MV-4-11 (cell line): ENCODE measurements around the gene ELOA.

Experiments used
- DNase-seq: peaks from one replicate; lab custom pipeline; 2025; lab: John Stamatoyannopoulos, UW

Gene ELOA, protein sequence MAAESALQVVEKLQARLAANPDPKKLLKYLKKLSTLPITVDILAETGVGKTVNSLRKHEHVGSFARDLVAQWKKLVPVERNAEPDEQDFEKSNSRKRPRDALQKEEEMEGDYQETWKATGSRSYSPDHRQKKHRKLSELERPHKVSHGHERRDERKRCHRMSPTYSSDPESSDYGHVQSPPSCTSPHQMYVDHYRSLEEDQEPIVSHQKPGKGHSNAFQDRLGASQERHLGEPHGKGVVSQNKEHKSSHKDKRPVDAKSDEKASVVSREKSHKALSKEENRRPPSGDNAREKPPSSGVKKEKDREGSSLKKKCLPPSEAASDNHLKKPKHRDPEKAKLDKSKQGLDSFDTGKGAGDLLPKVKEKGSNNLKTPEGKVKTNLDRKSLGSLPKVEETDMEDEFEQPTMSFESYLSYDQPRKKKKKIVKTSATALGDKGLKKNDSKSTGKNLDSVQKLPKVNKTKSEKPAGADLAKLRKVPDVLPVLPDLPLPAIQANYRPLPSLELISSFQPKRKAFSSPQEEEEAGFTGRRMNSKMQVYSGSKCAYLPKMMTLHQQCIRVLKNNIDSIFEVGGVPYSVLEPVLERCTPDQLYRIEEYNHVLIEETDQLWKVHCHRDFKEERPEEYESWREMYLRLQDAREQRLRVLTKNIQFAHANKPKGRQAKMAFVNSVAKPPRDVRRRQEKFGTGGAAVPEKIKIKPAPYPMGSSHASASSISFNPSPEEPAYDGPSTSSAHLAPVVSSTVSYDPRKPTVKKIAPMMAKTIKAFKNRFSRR

DNA sequence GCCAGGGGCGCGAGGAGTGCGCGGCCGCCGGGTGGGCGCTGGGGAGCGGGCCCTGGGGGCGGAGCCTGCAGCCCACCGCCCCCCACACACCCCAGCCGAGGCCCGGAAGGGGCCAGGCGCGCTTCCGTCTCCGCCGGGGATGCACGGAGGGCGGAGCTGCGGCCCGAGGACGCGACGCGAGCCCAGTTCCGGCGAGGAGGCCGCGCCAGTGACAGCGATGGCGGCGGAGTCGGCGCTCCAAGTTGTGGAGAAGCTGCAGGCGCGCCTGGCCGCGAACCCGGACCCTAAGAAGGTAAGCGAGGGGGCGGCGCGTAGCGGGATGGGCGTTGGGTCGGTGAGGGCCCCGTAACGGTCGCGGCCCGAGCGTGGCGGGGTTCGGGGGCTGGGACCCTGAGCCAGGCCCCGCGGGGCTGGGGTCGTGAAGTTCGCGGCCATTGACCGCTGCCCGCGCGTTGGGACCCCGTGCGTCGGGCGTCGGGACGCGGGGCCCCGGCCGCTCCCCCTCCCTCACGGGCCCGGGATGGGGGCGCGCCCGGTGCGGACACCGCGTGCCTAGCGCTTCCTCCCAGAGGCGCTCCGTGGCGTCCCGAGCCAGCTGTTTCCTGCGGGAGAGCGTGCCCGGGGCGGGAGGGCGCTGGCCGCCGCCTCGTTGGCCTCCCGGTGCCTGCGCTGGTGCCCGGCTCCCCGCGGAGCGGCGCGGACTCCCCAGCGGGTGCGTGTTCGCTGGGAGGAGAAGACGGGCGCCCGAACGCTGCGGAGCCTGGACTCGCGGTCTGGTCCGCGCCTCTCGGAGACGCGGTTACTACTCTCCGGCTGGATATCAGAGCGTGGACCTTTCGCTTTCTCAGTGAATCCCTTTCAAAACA, at the start of gene ELOA:
Gene ELOA, plus strand, starts transcription at position 185 of the 866 bp plus-strand sequence. Its CDS starts 33 bp downstream, at position 218.
- DNase-seq, result peak; percentile 51

DNA sequence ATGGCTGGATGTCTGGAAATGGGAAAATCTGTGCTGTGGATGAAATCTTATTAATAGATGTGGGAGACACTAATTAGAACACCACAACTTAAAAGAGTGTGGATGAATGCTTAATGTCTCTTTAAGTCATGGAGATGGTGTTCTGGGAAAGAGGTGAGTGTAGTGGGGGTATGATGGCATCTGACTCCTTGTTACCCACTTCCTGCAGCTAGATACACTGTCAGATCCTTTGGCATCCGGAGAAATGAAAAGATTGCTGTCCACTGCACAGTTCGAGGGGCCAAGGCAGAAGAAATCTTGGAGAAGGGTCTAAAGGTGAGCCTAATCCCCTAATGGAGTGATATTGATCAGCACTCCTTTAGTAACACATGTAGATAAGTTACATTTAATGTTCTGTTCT, 49.7 kb upstream of the ELOA start:
- no peak for DNase-seq

DNA sequence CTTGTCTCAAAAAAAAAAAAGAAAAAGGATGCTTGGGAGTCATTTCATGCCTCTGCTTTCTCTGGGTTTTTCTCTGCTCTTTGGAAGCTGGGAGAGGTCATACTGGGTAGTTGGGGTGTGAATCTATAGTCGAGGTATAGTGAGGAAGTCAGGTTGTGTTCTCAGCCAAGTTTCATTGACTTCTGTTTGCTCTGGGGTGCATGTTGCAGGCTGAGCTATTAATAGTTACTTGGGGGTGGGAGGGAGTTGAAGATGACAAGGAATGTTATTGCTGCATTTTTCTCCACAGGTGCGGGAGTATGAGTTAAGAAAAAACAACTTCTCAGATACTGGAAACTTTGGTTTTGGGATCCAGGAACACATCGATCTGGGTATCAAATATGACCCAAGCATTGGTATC, 48.9 kb upstream of the ELOA start:
- no peak for DNase-seq

DNA sequence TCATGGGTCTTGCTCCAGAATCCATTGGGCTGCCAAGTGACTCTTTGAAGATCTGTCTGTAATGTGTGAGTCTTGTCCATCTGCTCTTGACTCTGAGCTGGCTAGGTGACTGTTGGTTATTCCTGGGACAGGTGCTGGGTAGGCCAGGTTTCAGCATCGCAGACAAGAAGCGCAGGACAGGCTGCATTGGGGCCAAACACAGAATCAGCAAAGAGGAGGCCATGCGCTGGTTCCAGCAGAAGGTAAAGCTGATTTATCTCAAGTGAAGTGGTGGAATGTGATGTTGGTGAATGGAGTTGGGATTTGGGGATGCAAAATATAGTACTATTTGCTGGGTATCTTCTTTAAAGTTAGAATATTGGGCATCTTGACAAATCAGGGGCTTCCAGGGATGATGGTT, 47.6 kb upstream of the ELOA start:
- no peak for DNase-seq

DNA sequence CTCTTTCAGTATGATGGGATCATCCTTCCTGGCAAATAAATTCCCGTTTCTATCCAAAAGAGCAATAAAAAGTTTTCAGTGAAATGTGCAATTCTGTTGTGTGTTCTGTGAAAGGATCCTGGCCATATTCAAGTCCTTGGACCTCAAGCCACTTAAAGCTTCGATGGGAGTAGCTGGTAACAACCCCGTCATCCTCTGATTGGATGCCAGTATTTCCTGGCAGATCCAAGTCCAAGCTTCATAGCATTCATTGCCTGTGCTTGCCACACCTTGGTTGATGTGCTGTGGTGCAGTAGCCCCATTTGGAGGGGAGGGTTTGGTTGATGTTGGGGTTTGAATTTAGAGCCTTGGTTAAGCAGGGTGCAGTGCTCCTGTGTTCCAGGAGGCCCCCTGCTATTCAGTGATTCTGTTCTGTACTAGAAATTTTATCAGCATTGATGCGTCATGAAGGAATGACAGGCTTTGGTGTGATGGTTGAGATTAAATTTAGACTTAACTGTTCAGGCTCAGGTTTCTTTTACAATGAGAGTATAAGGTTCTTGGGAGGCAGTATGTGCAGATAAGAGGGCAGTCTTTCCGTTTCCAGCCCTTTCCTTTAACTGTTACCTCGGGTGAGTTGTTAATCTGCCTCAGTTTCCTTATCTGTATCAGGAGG, 46.8 kb upstream of the ELOA start:
- no peak for DNase-seq

DNA sequence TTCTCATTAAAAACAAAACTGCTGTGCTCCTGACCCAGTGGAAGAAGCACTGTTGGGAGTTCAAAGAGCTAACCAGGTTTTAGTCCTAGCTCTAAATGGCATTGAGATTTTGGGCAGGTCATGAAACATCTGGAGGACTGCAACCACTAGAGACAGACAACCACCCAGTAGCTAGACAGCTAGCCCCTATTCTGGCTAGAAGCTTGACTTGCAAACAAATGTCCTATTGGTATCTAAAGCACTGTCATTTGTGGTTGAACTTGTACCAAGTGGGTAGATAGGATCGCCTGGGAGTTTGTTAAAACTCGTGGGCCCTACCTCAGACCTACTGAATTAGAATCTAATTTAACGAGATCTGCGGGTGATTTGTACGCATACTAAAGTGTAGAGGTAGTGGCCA, 44.8 kb upstream of the ELOA start:
- DNase-seq, result no peak

DNA sequence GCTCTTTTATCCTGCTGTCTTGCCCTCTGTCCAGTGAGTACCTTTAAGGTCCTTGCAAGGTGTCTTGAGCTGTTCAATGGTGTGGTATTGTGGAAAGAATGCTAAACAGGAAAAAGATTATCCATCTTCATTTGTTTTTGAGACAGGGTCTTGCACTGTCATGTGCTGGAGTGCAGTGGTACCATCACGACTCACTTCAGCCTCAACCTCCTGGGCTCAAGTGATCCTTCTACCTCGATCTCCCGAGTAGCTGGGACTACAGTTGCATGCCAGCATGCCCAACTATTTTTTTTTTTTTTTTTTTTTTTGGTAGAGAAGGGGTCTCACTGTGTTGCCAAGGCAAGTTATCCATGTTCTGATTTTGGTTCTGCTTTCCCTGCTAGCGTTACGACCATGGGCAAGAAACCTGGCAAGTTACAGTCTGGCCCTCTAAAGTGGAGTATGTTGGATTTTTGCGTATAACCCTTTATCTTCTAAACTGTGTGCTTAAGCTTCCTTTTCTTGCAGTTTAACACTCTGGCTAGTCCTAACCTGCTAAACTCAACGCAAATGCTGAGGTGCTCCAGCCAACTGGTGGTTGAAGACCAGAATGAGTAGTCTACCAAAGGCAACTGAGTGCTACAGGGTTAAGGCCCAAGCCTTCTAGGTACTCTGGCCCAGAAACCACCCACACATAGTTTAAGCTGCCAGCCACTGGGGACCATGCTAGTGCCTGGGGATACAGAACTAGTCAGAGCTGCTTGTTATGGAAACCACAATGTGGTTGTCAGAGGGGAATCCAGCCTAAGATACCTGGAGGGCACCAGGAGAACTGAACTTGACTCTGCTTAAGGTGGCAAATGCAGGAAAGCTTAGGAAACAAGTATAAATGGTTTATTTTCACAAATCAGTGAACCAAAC, 43.7 kb upstream of the ELOA start:
- no peak for DNase-seq

DNA sequence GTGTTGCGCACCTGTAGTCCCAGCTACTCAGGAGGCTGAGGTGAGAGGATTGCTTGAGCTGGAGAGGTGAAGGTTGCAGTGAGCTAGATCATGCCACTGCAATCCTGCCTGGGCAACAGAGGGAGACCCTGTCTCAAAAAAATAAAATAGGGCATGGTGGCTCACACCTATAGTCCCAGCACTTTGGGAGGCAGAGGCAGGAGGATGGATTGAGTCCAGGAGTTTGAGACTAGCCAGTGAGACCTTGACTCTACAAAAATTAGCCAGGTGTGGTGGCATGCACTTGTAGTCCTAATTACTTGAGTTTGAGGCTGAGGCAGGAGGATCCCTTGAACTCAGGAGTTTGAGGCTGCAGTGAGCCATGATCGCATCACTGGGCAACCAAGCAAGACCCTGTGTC, 42.0 kb upstream of the ELOA start:
- DNase-seq, result no peak

DNA sequence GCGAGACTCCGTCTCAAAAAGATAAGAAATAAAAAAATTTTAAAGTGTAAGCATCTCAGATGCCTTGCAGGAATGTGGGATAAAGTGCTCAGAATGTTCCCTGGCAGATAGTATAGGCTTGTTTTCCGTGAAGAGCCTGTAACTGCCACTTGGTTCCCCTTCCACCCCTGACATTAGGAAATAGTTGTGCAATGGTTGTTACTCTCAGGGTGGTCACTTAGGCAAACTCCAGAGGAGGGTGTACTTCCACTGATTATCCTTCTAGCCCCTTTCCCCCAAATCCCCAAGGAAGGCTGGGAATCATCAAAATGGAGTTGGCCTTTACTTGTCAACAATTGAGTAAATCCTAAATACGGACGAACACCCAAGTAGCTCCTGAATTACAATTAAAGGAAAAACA, 41.3 kb upstream of the ELOA start:
- DNase-seq, result peak; percentile 19

DNA sequence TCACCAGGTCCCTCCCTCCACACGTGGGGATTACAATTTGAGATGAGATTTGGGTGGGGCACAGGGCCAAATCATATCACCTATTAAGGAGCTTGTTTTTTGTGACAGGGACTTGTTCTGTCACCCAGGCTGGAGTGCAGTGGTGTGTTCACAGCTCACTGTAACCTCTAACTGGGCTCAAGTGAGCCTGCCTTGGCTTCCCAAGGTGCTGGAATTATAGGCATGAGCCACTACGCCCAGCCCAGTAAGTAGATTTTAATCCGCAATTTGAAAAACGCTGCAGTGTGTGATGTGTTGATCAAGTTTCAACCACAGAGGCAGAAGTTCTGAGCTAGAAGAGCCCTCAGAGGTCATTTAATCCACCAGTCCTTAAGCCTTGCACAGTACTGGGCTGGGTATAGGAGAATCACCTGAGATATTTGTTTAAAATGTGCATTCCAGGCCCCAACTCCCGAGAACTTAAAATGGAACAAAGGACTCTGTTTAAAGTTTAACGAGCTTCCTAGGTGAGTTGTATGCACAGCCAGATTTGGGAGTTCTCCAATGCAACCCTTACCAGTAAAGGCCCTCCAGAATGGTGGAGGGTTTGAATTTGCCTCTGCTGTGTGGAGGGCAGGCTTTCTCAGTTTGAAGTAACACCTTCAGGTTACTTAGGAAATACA, 38.3 kb upstream of the ELOA start:
- no peak for DNase-seq

DNA sequence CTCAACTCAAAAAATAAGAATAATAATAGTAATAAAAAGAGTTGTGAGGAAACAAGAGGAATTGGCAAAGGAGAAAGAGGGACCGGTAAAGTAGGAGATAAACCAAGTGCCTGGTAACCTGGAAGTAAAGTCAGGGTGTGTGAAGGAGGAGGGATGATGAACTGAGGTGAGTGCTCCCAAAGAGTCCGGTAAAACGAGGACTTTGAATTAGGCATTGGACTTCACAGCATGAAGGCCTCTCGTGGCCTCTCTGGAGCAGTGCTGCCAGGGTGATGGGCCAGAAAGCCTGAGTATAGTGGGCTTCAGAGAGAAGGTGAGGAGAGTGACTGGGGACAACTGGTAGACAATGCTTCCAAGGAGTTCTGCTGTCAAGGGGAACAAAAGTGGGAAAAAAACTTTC, 34.0 kb upstream of the ELOA start:
- no peak for DNase-seq

DNA sequence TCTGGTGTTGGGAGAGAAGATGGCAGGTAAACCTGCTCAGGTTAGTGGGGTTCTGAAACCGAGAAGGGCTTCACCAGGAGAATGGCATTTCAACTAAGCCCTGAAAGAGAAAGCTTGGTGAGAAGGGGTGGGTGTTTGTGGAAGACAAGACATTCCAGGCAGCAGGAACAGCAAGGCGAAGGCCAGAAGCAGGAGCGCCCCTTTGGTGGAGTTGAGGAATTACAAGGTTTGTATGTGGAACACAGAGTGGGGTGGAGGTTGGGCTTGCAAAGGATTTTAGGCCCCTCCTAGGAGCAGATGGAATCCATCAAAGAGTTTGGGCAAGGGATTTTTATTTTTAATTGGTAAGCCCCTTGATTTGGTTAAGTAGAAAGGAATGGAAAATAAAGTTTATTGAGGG, 24.8 kb upstream of the ELOA start:
- DNase-seq, result no peak

DNA sequence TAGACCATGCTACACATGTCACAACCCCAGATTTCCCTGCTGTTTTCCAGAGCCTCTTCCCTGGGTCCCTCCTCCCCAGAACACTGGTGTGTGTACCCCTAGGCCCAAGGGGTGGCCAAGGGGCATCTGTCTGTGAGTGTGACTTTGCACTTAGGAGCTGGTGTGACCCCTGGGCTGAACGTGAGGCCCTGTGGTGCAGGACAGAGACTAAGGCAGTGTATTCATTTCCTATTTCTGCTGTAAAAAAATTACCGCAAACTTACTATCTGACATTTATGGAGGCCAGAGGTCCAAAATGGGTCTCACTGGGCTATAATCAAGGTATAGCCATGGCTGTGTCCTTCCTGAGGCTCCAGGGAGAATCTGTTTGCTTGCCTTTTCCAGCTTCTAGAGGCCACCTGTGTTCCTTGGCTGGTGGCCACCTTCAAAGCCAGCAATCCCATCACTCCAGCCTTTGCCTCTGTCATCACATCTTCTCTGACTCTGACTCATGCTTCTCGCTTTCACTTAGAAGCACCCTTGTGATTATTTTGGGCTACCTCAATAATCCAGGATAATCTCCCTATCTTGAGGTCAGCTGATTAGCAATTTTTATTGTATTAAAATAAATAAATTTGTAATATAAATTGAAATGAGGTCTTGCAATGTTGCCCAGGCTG, 24.0 kb upstream of the ELOA start:
- no peak for DNase-seq

DNA sequence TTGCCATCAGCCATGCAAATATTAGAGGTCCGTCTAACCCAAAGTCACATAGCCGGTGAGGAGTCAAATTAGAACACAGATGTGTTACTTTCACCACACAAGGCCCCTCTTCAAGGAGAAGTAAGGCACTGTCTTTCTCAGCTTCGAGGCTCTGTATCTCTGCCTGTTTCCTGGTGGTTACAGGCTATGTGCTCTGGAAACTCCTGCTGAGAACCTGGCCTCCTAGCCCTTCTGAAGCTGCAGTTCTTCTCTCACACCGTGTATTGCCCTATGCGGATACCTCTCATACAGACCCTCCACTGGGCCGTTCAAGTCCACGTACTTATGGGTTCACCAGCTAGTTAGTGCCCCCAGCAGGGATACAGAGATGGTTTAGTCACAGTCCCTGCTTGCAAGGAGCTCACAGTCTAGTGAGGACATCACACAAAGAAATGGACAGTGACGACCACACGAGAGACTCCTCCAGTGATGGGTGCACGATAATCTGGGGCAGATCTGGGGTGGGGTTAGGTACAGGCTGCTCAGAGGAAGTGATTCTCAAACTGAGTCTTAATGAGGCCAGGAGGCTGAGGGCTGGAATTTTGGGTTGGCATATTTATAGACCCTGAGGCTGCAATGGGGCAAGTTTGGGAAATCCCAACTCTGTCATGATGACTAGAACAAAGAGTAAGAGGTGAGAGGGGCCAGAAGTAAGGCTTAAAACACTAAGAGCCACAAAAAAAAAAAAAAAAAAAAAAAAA, 22.8 kb upstream of the ELOA start:
- DNase-seq, result peak; percentile 4

DNA sequence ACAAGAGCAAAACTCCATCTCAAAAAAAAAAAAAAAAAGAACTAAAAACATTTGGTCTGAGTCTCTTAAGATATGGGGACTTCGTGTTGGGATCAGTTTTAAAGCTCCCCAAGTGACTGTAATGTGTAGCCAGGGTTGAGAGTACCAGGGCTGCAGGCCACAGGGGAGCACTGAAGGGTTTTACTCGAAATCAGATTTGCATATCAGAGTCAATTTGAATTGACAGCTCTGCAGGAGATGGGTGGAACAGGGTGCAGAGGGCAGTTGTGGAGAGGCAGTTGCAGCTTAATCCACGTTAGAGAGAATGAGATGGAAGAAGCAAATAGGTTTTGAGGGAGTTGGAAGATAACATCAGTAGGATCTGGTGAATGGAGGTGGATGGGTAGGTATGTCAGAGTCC, 20.6 kb upstream of the ELOA start:
- DNase-seq, result no peak

DNA sequence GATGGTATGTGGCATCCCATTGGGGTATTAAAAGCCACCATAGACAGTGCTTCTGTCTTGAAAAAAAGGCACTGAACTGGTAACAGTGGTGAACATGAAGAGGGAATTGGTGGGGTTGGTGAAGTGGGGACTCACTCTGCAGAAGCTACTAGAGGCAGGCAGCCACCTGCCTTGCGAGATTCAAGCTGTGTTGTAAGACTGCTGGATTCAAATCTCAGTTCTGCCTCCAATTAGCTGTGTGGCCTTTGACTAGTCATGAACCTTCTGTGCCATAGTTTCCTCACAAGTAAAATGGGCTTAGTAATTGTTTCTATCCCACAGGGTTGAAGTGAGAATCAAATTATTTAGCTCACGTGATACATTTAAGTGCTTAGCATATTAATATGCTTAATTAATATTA, 16.6 kb upstream of the ELOA start:
- DNase-seq, result peak; percentile 2

DNA sequence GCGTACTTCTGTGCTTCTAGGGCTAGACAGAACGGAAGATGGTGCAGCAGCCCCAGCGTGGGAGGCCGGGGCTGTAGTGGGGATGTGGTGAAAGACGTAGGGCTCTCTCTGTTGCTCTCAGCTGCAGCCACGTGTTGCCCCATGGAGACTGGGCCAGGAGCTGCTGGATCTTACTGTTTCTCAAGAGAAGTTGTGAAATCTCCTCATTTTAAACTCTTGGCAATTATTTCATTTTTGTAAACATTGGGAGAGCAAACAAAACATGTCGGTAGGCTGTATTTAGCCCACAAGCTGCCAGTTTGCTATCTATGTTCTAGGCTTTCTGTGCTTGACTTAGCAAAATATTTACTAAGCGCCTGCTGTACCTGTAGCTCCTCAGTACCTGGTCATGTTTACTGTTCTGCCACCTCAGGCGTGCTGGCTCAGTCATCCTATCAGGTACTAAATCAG, 15.9 kb upstream of the ELOA start:
- DNase-seq, result peak; percentile 91

DNA sequence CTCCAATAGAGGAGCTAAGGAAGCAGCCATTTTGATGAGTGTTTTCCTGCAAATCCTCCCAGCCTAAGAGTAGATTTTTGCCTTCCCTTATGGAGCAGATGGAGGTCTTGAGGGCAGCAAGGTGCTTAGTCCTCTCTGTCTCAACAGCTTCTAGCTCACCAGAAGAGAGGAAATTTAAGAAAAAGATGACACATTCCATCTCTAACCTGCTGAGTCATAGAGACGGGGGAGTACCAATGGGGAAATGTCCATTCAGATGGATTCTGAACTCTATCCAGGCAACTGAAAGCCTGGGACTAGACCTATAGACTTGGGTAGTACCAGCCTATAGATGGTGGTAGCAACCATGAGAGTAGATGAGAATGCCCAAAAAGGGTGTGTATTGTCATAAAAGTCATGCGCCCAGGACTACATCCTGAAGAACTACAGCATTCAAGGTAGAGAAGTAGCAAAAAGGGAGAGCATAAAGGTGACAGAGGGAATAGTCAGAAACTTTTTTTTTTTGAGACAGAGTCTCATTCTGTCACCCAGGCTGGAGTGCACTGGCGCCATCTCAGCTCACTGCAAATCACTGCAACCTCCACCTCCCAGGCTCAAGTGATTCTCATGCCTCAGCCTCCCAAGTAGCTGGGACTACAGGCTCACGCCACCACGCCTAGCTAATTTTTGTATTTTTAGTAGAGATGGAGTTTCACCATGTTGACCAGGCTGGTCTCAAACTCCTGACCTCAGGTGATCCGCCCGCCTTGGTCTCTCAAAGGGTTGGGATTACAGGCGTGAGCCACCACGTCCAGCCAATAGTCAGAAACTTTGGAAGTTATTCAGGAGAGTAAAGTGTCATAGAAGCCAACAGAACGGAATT, 10.7 kb upstream of the ELOA start:
- DNase-seq, result no peak
